Activated T-cell treated with anti-CD3 and anti-CD28 coated beads, Interleukin-2, amount 50 U/mL, for 72 hours (primary cell): ENCODE measurements around the gene FUT6. TPM values are rescaled to one million over a fixed set of nuclear protein-coding genes. Genes with fewer than 3 reads are reported as not detected.
"Not testable (repeated sequence)": the region's sequence is repeated elsewhere in the genome, so short reads cannot be mapped to it uniquely, and the experiment has no call there.

ENCODE experiments used
- ATAC-seq, 2 donors: fragments of 150-1000 bp; cut with Tn5 transposase; replicated peaks in 1 of 2; 2 replicates each; pipeline ENCODE4 v1.10.0; 2021; ENCODE audit warnings: moderate library complexity in 2 of 2, mild to moderate bottlenecking in 1 of 2
- DNase-seq, 2 donors: peaks; one replicate each; pipeline ENCODE4 v3.0.0; 2021 to 2022; ENCODE audit warnings: mixed read lengths in 1 of 2
- H3K27ac Mint-ChIP-seq: one replicate; pipeline ENCODE4 v1.8.0; 2022; ENCODE audit warnings: mild to moderate bottlenecking, moderate library complexity, mixed read lengths
- H3K27me3 Mint-ChIP-seq: one replicate; pipeline ENCODE4 v1.8.0; 2022; ENCODE audit warnings: low read depth, mixed read lengths
- H3K36me3 Mint-ChIP-seq, 2 donors: one replicate each; pipeline ENCODE4 v1.8.0; 2022; ENCODE audit warnings: mixed read lengths in 2 of 2, mild to moderate bottlenecking in 1 of 2; ENCODE audit not compliant: insufficient read depth in 2 of 2
- H3K4me1 Mint-ChIP-seq: one replicate; pipeline ENCODE4 v1.8.0; 2022; ENCODE audit warnings: low read depth, mixed read lengths
- H3K4me3 Mint-ChIP-seq, 2 donors: one replicate each; pipeline ENCODE4 v1.8.0; 2022; ENCODE audit warnings: mild to moderate bottlenecking in 2 of 2, mixed read lengths in 2 of 2, moderate library complexity in 2 of 2
- H3K9me3 Mint-ChIP-seq, 2 donors: one replicate each; pipeline ENCODE4 v1.8.0; 2022; ENCODE audit warnings: mixed read lengths in 2 of 2
- total RNA-seq, 2 donors: library from RNA; stranded (reverse); gene quantifications; one replicate each; pipeline ENCODE4 v1.2.3, GENCODE V29; 2022

Gene FUT6, protein sequence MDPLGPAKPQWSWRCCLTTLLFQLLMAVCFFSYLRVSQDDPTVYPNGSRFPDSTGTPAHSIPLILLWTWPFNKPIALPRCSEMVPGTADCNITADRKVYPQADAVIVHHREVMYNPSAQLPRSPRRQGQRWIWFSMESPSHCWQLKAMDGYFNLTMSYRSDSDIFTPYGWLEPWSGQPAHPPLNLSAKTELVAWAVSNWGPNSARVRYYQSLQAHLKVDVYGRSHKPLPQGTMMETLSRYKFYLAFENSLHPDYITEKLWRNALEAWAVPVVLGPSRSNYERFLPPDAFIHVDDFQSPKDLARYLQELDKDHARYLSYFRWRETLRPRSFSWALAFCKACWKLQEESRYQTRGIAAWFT
- under 1 TPM in 1 of 2 donors, not detected in 1; 0.21 TPM for total RNA-seq

DNA sequence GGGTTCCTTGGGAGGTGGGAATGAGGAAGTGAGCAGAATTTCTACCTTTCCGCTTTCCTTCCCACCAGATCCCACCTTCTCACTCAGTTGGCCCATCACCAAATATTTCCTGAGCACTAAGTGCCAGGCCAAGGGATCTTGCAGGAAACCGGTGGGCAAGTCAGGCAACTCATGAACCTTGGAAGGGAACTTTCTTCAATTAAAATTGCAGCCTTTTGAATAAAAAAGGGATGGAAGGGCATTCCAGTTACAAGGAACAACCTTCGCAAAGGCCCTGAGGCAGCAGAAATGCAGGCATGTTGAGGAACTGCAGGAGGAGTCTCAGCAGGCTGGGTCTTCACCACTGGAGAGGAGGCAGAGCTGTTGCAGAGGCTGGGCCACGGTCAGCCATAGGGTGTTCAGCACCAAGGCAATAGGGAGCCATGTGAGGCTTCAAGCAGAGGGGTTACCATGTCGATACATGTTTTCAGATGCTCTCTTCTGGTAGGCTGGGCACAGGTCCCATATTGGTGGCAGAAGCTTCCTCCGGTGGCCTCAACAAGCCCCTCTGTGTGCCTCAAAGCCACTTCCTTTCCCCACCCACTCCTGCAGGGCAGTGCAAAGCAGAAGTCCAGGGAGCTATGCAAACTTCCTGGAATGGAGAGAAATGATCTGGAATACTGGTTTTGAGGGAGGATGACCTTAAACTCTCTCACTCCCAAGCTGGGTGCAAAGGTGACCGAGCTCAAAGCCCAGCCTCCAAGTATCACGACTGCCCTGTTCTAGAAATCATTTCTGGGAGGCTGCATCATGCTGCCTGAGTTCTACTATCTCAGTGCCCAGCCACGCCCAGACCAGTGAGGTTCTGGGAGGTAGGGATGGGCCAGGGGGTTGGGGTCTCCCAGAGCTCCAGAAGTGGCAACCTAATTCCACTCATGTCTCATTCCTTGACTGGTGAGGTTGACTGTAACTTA lies at the start of gene FUT6:
FUT6 (minus strand) TSS at position 638 of the 953 bp plus-strand sequence. CDS start 7,135 bp downstream, outside the sequence.
- Mint-ChIP-seq H3K4me3 (no peak within 1 kb of the TSS), H3K27ac (no peak within 1 kb of the TSS), H3K27me3 (peaks cover 9% of the 10 kb centered on the region), H3K9me3 (no peaks in the 10 kb centered on the region), H3K36me3 (no peaks in the 10 kb centered on the region), H3K4me1 (peaks cover 14% of the 10 kb centered on the region)
- DNase-seq (no peak), ATAC-seq (no peak)

DNA sequence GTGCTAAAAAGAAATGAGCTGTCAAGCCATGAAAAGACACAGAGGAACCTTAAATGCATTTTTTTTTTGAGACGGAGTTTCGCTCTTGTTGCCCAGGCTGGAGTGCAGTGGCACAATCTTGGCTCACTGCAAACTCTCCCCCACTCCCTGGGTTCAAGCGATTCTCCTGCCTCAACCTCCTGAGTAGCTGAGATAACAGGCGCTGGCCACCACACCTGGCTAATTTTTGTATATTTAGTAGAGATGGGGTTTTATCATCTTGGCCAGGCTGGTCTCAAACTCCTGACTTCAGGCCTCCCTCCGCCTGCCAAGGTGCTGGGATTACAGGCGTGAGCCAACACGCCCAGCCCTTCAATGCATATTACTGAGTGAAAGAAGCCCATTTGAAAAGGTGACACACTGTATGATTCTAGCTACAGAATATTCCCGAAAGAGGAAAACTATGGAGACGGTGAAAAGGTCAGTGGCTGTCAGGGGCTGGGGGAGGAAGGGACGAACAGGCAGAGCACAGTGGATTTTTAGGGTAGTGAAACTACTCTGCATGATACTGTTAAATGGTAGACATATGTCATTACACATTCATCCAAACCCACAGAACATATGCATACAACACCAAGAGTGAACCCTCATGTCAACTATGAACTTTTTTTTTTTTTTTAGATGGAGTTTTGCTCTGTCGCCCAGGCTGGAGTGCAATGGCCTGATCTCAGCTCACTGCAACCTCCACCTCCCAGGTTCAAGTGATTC lies 44.7 kb upstream of the FUT6 start:
- ATAC-seq, H3K9me3 Mint-ChIP-seq, H3K4me3 Mint-ChIP-seq, H3K36me3 Mint-ChIP-seq, DNase-seq, H3K27ac Mint-ChIP-seq, H3K4me1 Mint-ChIP-seq: not testable (repeated sequence)
- peaks cover 19% of the 10 kb centered on the region for H3K27me3 Mint-ChIP-seq

DNA sequence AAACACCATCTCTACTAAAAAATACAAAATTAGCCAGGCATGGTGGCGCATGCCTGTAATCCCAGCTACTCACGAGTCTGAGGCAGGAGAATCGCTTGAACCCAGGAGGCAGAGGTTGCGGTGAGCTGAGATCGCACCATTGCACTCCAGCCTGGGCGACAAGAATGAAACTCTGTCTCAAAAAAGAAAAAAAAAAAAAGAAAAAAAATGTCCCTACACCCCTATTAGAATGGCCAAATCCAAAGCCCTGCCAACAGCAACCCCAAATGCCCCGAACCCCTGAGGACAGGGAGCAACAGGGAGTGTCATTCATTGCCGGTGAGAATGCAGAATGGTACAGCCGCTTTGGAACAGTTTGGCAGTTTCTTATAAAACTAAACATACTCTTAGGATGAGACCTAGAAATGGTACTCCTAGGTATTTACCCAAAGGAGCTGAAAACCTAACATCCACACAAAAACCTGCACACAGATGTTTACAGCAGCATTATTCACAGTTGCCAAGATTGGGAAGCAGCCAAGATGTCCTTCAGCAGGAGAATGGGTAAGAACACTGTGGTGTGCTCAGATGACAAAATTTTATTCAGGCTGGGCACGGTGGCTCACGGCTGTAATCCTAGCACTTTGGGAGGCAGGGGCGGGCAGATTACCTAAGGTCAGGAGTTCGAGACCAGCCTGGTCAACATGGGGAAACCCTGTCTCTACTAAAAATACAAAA lies 43.8 kb upstream of the FUT6 start:
- peaks cover 20% of the 10 kb centered on the region for H3K27me3 Mint-ChIP-seq
- H3K4me1 Mint-ChIP-seq, H3K27ac Mint-ChIP-seq, H3K9me3 Mint-ChIP-seq, DNase-seq, H3K4me3 Mint-ChIP-seq, ATAC-seq, H3K36me3 Mint-ChIP-seq: not testable (repeated sequence)

DNA sequence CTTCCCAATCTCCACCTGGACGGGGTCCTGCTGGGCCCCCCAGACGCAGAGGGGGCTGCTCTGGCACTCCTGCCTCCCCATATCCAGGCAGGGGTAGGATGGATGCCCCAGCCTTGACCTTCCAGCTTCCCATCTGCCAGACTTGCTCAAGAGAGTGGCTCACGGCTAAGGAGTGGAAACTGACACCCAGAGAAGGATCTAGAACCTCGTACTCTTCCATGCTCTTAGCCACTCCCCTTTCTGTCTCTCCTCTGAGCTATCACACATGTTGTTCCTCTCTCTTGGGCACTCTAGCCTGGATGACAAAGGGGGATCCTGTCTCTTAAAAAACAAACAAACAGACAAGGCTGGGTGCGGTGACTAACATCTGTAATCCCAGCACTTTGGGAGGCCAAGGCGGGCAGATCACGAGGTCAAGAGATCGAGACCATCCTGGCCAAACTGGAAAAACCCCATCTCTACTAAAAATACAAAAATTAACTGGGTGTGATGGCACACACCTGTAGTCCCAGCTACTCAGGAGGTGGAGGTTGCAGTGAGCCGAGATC lies 43.0 kb upstream of the FUT6 start:
- no peak for DNase-seq
- H3K27me3 Mint-ChIP-seq, result peaks cover 17% of the 10 kb centered on the region

DNA sequence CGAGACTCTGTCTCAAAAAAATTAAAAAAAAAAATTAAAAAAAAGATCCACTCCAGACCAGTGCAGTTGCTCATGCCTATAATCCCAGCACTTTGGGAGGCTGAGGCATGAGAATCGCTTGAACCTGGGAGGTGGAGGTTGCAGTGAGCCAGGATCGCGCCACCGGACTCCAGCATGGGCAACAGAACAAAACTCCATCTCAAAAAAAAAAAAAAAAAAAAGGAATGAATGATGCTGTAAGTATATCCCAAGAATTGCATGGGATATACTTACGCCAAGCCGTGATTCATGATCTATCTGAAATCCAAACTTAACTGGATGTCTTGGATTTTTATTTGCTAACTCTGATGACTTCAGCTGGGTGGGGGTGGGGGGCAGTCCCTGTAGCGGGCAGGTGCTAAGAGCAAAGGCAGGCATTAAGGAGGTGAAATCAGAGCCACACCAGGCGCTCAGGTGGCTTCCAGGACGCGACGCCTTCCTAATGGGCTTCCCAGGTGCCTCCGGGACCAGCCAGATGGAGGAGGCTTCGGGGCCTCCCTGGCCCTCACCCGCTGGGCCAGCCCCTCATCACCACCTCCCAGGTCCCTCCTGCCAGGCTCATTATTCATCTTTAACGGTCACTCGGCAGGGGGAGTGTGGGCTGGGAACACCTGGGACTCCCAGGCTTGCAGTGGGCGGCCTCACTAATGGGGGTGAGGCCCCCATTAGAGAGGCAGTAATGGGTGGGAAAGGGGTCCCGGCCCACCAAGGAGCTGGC lies 42.2 kb upstream of the FUT6 start:
- no peak overlapping the region for H3K27ac Mint-ChIP-seq
- H3K27me3 Mint-ChIP-seq, result peaks cover 18% of the 10 kb centered on the region
- H3K4me3 Mint-ChIP-seq, result no peak overlapping the region

More for the DNA sequence above, 43.0 kb upstream of the FUT6 start:
- H3K4me1 Mint-ChIP-seq, result no peaks in the 10 kb centered on the region
- no peak for ATAC-seq
- no peak overlapping the region for H3K4me3 Mint-ChIP-seq
- H3K9me3 Mint-ChIP-seq, result no peaks in the 10 kb centered on the region
- no peak overlapping the region for H3K27ac Mint-ChIP-seq
- H3K36me3 Mint-ChIP-seq, result no peaks in the 10 kb centered on the region

DNA sequence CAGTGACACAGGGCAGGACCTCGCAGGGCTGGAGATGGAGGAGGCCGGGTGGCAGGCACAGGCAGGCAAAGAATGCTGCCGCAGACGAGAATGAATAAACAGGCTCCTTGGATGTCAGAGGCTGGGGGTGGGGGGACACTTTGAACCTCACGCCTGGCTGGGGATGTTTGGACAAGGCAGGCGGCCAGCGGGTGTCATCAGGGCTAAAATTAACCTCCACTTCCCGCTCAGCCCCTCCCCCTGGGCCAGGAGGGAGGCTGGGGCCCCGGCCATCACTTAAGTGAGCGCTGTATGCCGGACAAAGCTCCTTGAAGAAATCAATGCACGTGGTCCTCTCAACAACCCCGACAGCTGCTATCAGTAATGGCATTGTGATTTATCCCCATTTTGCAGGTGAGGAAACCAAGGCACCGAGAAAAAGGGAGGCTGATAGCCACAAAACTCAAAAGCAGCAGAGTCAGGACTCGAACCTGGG lies 41.1 kb upstream of the FUT6 start:
- H3K4me3 Mint-ChIP-seq, result no peak overlapping the region
- ATAC-seq, result no peak
- DNase-seq, result no peak
- no peak overlapping the region for H3K27ac Mint-ChIP-seq
- H3K36me3 Mint-ChIP-seq, result no peaks in the 10 kb centered on the region
- no peaks in the 10 kb centered on the region for H3K9me3 Mint-ChIP-seq
- H3K4me1 Mint-ChIP-seq, result no peaks in the 10 kb centered on the region
- peaks cover 22% of the 10 kb centered on the region for H3K27me3 Mint-ChIP-seq

More for the DNA sequence above, 42.2 kb upstream of the FUT6 start:
- H3K9me3 Mint-ChIP-seq, result no peaks in the 10 kb centered on the region
- no peak for ATAC-seq
- DNase-seq, result no peak
- H3K4me1 Mint-ChIP-seq, result no peaks in the 10 kb centered on the region
- no peaks in the 10 kb centered on the region for H3K36me3 Mint-ChIP-seq

DNA sequence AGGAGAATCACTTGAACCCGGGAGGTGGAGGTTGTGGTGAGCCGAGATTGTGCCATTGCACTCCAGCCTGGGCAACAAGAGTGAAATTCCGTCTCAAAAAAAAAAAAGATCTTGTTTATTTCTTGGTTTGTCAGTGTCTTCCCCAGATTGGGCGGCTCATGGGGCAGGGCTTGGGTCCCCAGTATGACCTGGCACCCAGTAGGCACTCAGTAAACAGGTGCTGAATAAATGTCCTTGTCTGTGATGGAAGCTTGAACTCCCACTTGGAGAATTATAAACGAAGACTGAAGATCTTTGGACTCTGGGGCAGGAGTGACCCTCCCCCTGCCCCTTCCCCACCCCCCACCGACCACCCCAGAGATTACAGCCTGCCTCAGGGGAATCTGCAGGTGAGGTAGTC lies 40.7 kb upstream of the FUT6 start:
- Mint-ChIP-seq H3K4me1 (no peaks in the 10 kb centered on the region), H3K36me3 (no peaks in the 10 kb centered on the region), H3K9me3 (no peaks in the 10 kb centered on the region), H3K27ac (no peak overlapping the region), H3K27me3 (peaks cover 18% of the 10 kb centered on the region), H3K4me3 (no peak overlapping the region)
- DNase-seq (no peak), ATAC-seq (no peak)

DNA sequence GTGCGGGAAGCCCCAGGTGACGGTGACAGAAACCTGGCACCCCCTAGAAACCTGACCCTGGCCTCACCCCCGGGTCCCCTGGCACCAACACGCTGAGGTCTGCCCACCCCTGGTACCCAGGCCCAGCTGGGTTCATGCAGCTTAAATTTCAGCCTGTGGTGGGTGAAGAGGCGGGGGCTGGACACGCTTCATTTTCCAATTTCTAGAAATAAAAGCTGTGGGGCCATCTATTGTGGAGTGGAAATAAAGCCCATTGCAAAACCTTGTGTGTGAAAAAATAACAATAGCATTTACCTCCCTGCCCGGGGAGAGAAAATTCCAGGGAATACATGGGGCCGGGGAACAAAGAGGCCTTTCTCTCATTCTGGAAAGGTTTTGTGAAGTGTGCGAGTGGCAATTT lies 38.4 kb upstream of the FUT6 start:
- Mint-ChIP-seq H3K36me3 (no peaks in the 10 kb centered on the region), H3K27ac (no peak overlapping the region), H3K4me3 (no peak overlapping the region), H3K9me3 (no peaks in the 10 kb centered on the region), H3K4me1 (no peaks in the 10 kb centered on the region), H3K27me3 (peaks cover 17% of the 10 kb centered on the region)
- DNase-seq (no peak), ATAC-seq (no peak)

DNA sequence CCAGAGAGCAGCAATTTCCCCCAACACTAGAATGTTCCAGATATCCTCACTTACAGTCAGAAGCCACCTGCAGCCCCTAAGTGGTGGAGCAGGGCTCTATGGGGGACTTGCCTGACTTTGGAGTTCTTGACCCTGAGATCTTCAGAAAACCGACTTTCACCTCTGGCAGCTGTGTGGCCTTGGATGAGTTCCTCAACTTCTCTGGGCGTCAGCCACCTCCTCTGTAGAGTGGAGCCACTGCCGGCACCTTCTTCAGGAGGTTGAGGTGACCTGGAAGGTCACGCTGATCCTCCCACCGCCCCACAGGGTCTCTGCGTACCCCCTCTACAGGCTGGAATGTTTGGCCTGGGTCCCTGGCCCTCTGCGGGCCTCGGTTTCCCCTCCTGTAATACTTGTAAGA lies 37.9 kb upstream of the FUT6 start:
- Mint-ChIP-seq H3K27me3 (peaks cover 14% of the 10 kb centered on the region), H3K4me3 (no peak overlapping the region)

DNA sequence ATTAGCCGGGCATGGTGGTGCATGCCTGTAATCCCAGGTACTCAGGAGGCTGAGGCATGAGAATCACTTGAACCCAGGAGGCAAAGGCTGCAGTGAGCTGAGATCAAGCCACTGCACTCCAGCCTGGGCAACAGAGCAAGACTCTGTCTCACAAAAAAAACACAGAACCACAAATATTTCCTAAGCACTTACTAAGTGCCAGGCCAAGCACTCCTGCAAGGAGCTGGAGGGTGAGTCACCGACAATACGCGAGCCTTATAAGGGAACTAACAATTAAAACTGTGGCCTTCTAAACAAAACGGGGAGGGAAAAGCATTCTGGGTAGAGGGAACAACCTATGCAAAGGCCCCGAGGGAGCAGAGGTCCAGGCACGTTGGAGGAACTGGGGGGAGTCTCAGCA lies 35.0 kb upstream of the FUT6 start:
- H3K4me1 Mint-ChIP-seq, H3K4me3 Mint-ChIP-seq, H3K27ac Mint-ChIP-seq: not testable (repeated sequence)

More for the DNA sequence above, 37.9 kb upstream of the FUT6 start:
- Mint-ChIP-seq H3K36me3 (no peaks in the 10 kb centered on the region), H3K27ac (no peak overlapping the region), H3K9me3 (no peaks in the 10 kb centered on the region), H3K4me1 (no peaks in the 10 kb centered on the region)
- no peak for DNase-seq
- ATAC-seq, result no peak

DNA sequence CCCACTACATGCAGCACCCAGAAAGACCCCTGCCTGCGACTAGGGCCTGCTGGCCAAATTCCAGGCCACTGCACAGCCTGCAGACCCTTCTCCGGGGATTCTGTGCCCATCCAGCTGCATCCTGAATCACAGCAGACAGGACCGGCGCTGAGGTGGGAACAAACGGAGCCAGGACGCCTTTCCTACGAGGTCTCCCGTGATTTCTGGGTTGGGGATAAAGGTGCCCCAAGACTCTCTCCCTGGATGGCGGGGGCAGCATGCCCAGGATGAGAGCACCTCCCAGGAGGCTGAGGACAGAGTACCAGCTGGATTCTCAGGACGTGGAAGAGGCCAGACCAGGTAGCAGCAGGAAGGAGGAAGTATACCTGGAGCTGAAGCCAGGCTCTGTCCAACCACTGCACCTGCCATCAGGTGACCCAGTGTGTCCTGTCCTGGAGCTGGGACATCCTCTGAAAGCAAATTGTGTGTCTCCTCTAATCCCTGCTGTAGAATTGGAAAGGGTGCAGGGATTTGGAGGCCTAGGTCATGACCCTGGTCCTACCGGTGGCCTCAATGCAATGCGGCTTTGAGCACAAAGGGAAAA lies 34.2 kb upstream of the FUT6 start:
- H3K36me3 Mint-ChIP-seq, result no peaks in the 10 kb centered on the region
- H3K4me3 Mint-ChIP-seq, result no peak overlapping the region
- H3K27me3 Mint-ChIP-seq, result peaks cover 5% of the 10 kb centered on the region
- no peaks in the 10 kb centered on the region for H3K9me3 Mint-ChIP-seq
- ATAC-seq (no peak), DNase-seq (no peak)
- no peaks in the 10 kb centered on the region for H3K4me1 Mint-ChIP-seq
- no peak overlapping the region for H3K27ac Mint-ChIP-seq

More for the DNA sequence above, 35.0 kb upstream of the FUT6 start:
- DNase-seq, ATAC-seq, H3K9me3 Mint-ChIP-seq, H3K36me3 Mint-ChIP-seq: not testable (repeated sequence)
- peaks cover 11% of the 10 kb centered on the region for H3K27me3 Mint-ChIP-seq
